Thymus (tissue), 14 donors: ENCODE data around the gene UBE2QL1. TPM values are rescaled to one million over a fixed set of nuclear protein-coding genes. Genes with fewer than 3 reads are reported as not detected.

ENCODE experiments used
- DNase-seq, 9 donors: peaks; one replicate each; pipeline ENCODE4 v3.0.0-alpha.2; 2013; ENCODE audit warnings: low spot score in 9 of 9, low read depth in 6 of 9, missing footprints in 1 of 9
- H3K27ac ChIP-seq, 2 donors: one replicate each; pipeline ENCODE4 v1.5.1; 2013; ENCODE audit warnings: control low read depth in 1 of 2, low read depth in 1 of 2, low read length in 1 of 2, mild to moderate bottlenecking in 1 of 2, moderate library complexity in 1 of 2
- H3K27me3 ChIP-seq, 2 donors: one replicate each; pipeline ENCODE4 v1.5.1; 2013; ENCODE audit warnings: low read length in 1 of 2; ENCODE audit not compliant: control insufficient read depth in 2 of 2, insufficient read depth in 1 of 2
- H3K36me3 ChIP-seq, 2 donors: one replicate each; pipeline ENCODE4 v1.5.1; 2013; ENCODE audit warnings: low read length in 1 of 2, mild to moderate bottlenecking in 1 of 2, moderate library complexity in 1 of 2; ENCODE audit not compliant: control insufficient read depth in 2 of 2, insufficient read depth in 2 of 2
- H3K4me1 ChIP-seq, 2 donors: one replicate each; pipeline ENCODE4 v1.5.1; 2013; ENCODE audit warnings: low read length in 2 of 2; ENCODE audit not compliant: control insufficient read depth in 2 of 2, insufficient read depth in 2 of 2
- H3K4me3 ChIP-seq, 2 donors: one replicate each; pipeline ENCODE4 v1.5.1; 2013; ENCODE audit warnings: low read length in 2 of 2, control low read depth in 1 of 2, mild to moderate bottlenecking in 1 of 2
- H3K9me3 ChIP-seq, 2 donors: one replicate each; pipeline ENCODE4 v1.5.1; 2013; ENCODE audit warnings: low read length in 1 of 2, mild to moderate bottlenecking in 1 of 2; ENCODE audit not compliant: control insufficient read depth in 2 of 2, insufficient read depth in 1 of 2
- WGBS: extraction: QIAGEN DNeasy Blood & Tissue Kit; methylation state at CpG from one replicate; pipeline ENCODE4 v1.1.7; 2013; 5-methylcytosine and 5-hydroxymethylcytosine counted together
- long read RNA-seq, 10 donors: transcript quantifications; one replicate each; lab custom pipeline, GENCODE V29; 2026
- polyA plus RNA-seq: library from polyadenylated mRNA; stranded (reverse); fragments of 200-250 nt; gene quantifications from one replicate; pipeline ENCODE4 v1.2.3, GENCODE V29; 2013
- total RNA-seq: library from RNA; stranded (reverse); fragments of 120-200 nt; gene quantifications from one replicate; pipeline ENCODE4 v1.2.4, GENCODE V29; 2013
- donor health status: healthy.

The UBE2QL1 gene, protein sequence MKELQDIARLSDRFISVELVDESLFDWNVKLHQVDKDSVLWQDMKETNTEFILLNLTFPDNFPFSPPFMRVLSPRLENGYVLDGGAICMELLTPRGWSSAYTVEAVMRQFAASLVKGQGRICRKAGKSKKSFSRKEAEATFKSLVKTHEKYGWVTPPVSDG
- total RNA-seq, result 0.42 TPM
- polyA plus RNA-seq, result 1.1 TPM
- long read RNA-seq, donor 1, result 0 reads
- long read RNA-seq, donor 2, result 0 reads
- long read RNA-seq, donor 3, full-length matches to known transcripts, result 2 of 2 reads
- long read RNA-seq, donor 3, partial matches to known transcripts, result 0 of 2 reads
- long read RNA-seq, donor 3, other reads (novel, unspliced or antisense), result 0 of 2 reads
- long read RNA-seq, donor 4, result 0 reads
- long read RNA-seq, donor 5, result 0 reads
- long read RNA-seq, donor 6, full-length matches to known transcripts, result 1 of 1 reads
- long read RNA-seq, donor 6, partial matches to known transcripts, result 0 of 1 reads
- long read RNA-seq, donor 6, other reads (novel, unspliced or antisense), result 0 of 1 reads
- long read RNA-seq, donor 7, result 0 reads
- long read RNA-seq, donor 8, result 0 reads
- long read RNA-seq, donor 9, result 0 reads
- long read RNA-seq, donor 10, full-length matches to known transcripts, result 2 of 2 reads
- long read RNA-seq, donor 10, partial matches to known transcripts, result 0 of 2 reads
- long read RNA-seq, donor 10, other reads (novel, unspliced or antisense), result 0 of 2 reads

DNA sequence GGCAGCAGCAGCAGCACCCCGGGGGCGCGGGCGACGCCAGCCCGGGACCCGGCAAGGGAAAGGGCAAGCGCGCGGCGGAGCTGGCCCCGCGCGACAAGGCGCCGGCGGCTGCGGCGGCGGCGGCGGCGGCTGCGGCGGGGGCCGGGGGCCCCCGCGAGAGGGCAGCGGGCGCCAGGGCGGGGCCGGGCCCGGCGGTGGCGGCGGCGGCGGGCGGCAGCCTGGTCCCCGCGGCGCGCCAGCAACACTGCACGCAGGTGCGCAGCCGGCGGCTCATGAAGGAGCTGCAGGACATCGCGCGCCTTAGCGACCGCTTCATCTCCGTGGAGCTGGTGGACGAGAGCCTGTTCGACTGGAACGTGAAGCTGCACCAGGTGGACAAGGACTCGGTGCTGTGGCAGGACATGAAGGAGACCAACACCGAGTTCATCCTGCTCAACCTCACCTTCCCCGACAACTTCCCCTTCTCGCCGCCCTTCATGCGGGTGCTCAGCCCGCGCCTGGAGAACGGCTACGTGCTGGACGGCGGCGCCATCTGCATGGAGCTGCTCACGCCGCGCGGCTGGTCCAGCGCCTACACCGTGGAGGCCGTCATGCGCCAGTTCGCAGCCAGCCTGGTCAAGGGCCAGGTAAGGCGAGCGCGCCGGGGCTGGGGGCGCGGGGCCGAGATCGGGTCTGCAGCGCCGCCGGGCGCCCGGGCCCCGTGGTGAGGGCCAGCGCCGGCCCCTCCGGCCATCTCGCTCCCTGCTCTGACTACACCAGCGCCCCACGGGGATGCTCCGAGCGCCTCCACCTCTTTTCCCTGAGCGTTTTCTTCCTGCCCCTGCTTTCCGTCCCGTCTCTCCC lies at the start of gene UBE2QL1:
UBE2QL1 (plus strand) TSS at position 238 of the 843 bp plus-strand sequence; CDS start at position 273, 35 bp downstream.
- Histone ChIP-seq H3K4me3 (peak within 1 kb of the TSS; percentile 13 to 42), H3K27me3 (peaks cover 18 to 53% of the 10 kb centered on the region in 2 donors), H3K36me3 (no peaks in the 10 kb centered on the region), H3K9me3 (no peaks in the 10 kb centered on the region), H3K4me1 (no peaks in the 10 kb centered on the region), H3K27ac (no peak within 1 kb of the TSS)
- WGBS, result 2% methylated on average over 101 of the region's 103 CpGs
- peak in 2 of 9 donors; percentile 3 to 9 for DNase-seq

DNA sequence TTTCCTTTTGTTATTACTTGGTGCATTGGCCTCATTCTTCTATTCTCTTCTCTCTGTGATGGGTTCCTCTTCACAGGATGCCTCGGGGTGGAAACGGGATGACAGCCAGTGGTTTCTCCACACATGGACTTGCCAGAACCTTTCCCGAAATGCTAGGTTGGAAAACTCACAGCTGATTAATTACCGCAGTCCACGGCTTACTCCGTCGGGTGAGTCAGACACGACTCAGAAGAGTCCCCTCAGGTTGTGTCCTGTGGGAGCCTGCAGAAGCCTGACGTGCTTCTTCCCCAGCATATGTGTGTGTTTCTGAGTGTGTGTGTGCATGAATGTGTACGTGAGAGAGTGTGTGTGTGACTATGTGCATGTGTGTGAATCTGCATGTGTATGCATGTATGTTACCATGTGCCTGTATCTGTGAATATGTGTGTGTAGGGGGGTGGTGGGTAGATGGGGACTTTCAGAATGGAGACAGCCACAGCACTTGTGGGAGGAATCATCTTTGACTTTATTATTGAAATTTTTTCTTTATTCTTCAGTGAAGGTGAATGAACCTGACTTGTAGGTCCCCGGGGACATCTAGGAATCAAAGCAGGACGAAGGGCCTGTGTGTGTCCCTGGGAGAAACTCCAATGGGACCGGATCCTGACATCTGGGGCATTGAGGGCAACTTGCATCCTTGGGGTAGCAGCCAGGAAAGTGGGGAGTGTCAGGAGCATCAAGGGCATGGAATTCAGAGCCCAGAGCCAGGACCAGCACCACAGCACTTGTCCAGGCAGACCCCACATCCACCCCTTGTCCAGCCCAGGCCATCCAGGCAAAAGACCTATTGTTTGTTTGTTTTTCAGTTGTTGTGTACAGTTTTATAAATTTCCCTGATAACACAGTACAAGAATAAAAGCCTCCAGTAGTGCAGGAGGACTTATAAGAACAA lies 48.4 kb upstream of the UBE2QL1 start:
- Histone ChIP-seq H3K4me3 (no peak overlapping the region), H3K36me3 (no peaks in the 10 kb centered on the region), H3K4me1 (no peaks in the 10 kb centered on the region), H3K27ac (no peak overlapping the region), H3K27me3 (peaks cover 0 to 2% of the 10 kb centered on the region in 2 donors), H3K9me3 (no peaks in the 10 kb centered on the region)
- DNase-seq, result no peak
- WGBS, result 88% methylated on average over 13 of the region's 13 CpGs

DNA sequence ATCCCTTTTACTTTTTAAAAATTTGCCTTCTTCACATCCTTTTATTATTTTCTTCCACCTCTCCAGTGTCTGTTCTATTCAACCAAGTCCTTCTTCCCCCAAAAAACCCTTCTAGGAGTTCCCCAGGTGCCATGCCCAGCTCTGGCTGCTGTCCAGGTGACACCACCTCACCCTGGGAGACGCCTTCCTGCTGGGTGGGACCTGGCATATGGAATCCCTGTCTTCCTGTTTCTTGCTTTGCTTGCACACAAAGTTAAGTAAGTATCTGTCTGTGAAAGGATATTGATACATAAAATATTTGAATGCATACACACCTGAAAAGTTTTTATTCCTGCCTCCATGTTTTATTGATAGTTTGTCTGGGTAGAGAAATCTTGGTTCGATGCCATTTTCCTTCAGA lies 47.2 kb upstream of the UBE2QL1 start:
- Histone ChIP-seq H3K4me1 (no peaks in the 10 kb centered on the region), H3K36me3 (no peaks in the 10 kb centered on the region), H3K4me3 (no peak overlapping the region), H3K9me3 (no peaks in the 10 kb centered on the region), H3K27me3 (peaks cover 0 to 2% of the 10 kb centered on the region in 2 donors), H3K27ac (no peak overlapping the region)
- 91% methylated on average over 2 of the region's 2 CpGs for WGBS
- DNase-seq, result no peak

DNA sequence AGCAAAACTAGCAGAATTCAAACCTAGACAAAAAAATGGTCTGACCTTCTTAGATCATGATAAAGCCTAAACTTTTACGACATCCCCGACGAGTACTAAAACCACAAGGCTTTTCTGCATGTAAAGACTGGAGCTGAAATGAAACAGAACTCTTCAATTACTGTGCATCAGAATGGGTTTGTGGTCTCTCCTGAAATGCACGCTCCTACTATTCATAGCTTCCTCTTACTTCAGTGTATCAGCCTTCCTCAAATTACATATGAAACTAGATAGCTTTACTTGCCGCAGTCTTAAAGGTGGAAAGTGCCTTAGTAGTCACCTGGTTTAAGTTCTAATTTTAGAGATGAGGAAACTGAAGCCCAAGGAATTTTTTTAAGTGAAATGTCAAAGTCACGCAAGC lies 45.7 kb upstream of the UBE2QL1 start:
- H3K27me3 ChIP-seq, result peaks cover 0 to 2% of the 10 kb centered on the region in 2 donors
- DNase-seq, result no peak
- H3K27ac ChIP-seq, result no peak overlapping the region
- 37% methylated on average over 6 of the region's 6 CpGs for WGBS
- no peaks in the 10 kb centered on the region for H3K4me1 ChIP-seq
- H3K36me3 ChIP-seq, result no peaks in the 10 kb centered on the region
- no peaks in the 10 kb centered on the region for H3K9me3 ChIP-seq
- H3K4me3 ChIP-seq, result no peak overlapping the region

DNA sequence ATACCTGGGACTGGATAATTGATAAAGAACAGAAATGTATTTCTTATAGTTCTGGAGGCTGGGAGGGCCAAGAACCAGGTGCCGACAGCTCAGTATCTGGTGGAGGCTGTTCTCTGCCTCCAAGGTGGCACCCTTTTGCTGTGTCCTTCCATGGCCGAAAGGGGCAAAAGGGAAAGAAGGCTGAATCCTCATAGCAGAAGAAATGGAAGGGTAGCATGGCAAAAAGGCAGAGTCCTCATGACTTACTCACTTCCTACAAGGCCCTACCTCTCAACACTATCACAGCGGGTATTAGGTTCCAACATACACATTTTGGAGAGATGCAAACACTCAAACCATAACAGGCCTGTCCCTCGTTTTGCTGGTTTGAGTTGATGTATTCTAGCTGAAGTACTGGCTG lies 45.2 kb upstream of the UBE2QL1 start:
- 94% methylated on average over 4 of the region's 4 CpGs for WGBS
- peaks cover 0 to 2% of the 10 kb centered on the region in 2 donors for H3K27me3 ChIP-seq
- H3K4me1 ChIP-seq, result no peaks in the 10 kb centered on the region

DNA sequence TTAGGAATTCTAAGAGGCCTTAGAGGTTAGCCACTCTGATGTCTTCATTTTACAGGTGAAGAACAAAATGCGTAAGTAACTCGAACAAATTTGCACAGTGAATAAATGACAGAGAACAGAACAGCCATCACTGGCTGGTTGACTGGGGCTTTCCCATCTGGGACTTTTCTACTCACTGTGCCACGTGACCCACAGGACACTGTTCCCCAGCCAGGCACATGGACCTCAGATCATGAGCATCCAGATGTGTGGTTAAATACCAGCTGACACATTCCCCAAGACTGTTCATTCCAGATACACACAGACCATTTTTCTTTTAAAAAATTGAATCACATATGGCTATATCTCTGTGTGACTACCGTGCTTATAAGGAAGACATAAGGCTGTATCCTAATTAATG lies 44.5 kb upstream of the UBE2QL1 start:
- no peak for DNase-seq
- no peaks in the 10 kb centered on the region for H3K4me1 ChIP-seq
- 91% methylated on average over 4 of the region's 4 CpGs for WGBS
- no peaks in the 10 kb centered on the region for H3K36me3 ChIP-seq
- no peak overlapping the region for H3K4me3 ChIP-seq
- no peak overlapping the region for H3K27ac ChIP-seq
- H3K27me3 ChIP-seq, result peaks cover 0 to 2% of the 10 kb centered on the region in 2 donors
- no peaks in the 10 kb centered on the region for H3K9me3 ChIP-seq

More for the DNA sequence above, 45.2 kb upstream of the UBE2QL1 start:
- no peaks in the 10 kb centered on the region for H3K36me3 ChIP-seq
- H3K4me3 ChIP-seq, result no peak overlapping the region
- DNase-seq, result no peak
- no peak overlapping the region for H3K27ac ChIP-seq
- no peaks in the 10 kb centered on the region for H3K9me3 ChIP-seq

DNA sequence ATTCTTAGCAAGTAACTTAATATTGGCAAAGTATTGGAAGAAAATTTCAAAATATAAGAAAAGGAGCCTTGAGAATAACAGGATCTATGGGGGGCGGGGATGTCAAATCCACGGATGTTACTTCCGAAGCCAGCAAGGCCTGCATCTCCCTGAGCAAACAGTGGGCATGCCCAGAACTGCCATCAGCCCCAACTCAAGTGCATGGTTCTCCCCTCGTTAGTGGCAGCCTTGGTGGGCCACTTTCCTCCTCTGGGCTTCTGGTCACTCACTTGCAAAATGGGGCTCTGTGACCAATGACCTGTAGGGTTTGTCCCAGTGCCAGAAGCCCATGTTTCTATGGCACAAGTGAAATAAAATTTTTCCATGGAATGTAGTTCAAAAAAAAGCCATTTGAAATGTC lies 43.1 kb upstream of the UBE2QL1 start:
- H3K4me3 ChIP-seq, result no peak overlapping the region
- 92% methylated on average over 4 of the region's 4 CpGs for WGBS

DNA sequence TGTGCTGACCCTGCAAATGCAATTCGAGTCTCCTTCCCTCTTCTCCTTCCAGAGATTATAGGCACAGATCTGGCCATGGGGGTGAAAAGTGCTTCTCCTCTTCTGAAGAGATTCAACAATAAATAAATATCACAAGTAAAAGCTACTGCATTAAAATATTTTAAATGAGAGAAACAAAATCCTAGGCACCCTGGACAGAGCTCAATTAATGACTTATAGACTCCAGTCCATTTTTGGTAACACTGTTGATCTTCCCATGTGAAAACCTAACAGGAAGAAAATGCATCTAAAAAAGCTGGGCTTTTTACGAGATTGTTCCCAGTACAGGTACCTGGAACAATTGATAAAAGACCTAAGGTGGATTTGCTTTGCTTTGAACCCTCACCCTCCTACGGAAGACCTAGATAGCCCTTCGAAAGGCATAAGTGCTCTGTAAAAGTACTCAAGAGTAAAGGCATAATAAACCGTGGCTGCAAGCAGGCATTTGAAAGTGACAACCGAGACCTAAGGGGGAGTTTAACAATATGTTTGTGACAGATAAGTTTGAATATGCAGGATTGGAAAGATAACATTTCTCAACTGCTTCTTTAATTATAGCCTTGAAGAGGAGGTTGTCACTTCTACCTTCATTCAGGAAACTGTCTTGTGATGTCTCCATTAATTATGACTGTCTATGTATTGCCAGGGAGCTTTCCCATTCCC lies 41.0 kb upstream of the UBE2QL1 start:
- no peak for DNase-seq
- WGBS, result 80% methylated on average over 6 of the region's 6 CpGs
- Histone ChIP-seq H3K9me3 (no peaks in the 10 kb centered on the region), H3K27me3 (no peaks in the 10 kb centered on the region), H3K4me3 (no peak overlapping the region), H3K4me1 (no peaks in the 10 kb centered on the region), H3K36me3 (no peaks in the 10 kb centered on the region), H3K27ac (no peak overlapping the region)

More for the DNA sequence above, 43.1 kb upstream of the UBE2QL1 start:
- no peak for DNase-seq
- H3K36me3 ChIP-seq, result no peaks in the 10 kb centered on the region
- H3K27me3 ChIP-seq, result peaks cover 0 to 2% of the 10 kb centered on the region in 2 donors
- H3K4me1 ChIP-seq, result no peaks in the 10 kb centered on the region
- no peaks in the 10 kb centered on the region for H3K9me3 ChIP-seq
- H3K27ac ChIP-seq, result no peak overlapping the region
